Fibroblast of upper back skin (primary cell): ENCODE data around the gene NACA2.
"Not testable (repeated sequence)": the region's sequence is repeated elsewhere in the genome, so short reads cannot be mapped to it uniquely, and the experiment has no call there.

ENCODE experiments used
- DNase-seq: peaks from one replicate; pipeline ENCODE4 v3.0.0-alpha.2; 2013

Gene NACA2

GRCh38 chr17:61591018-61591417 lies at the start of gene NACA2:
TSS of gene NACA2 (minus strand) at chr17:61591219. CDS start at chr17:61591180, 39 bp downstream.
- no peak for DNase-seq

DNA sequence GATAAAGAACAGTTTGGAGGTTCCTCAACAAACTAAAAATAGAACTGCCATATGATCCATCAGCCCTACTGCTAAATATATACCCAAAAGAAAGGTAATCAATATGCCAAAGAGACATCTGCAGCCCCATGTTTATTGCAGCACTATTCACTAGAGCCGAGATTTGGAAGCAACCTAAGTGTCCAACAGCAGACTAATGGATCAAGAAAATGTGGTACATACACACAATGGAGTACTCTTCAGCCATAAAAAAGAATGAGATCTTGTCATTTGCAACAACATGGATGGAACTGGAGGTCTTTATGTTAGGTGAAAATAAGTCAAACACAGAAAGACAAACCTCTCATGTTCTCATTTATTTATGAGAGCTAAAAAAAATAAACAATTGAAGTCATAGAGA lies 48.8 kb upstream of the NACA2 start:
- DNase-seq: no peak

- no peak for DNase-seq
These were observed 47.1 kb upstream of the NACA2 start for GRCh38 chr17:61638087-61638486.

DNA sequence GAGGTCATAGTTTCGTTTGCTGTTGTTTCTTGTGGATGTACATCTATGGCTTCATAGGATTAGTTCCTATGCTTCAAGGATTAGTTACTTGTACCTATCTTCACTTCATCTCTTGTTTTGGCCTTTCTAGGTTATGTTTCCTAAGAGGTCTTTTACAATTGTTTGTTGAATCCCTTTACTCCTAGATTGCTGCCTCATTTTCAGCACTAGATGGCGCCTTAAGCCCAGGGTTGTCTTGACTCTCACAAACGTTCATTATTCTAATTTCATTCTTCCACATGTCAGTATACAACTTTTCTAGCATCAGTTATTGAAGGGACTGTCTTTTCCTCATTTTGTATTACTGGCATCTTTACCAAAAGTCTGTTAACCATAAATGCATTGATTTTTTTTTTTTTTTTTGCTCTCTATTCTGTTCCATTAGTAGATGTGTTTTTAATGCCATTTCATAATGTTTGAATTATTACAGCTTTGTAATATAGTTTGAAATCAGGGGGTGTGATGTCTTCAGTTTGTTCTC lies 45.0 kb upstream of the NACA2 start:
- peak; percentile 62 for DNase-seq

DNA sequence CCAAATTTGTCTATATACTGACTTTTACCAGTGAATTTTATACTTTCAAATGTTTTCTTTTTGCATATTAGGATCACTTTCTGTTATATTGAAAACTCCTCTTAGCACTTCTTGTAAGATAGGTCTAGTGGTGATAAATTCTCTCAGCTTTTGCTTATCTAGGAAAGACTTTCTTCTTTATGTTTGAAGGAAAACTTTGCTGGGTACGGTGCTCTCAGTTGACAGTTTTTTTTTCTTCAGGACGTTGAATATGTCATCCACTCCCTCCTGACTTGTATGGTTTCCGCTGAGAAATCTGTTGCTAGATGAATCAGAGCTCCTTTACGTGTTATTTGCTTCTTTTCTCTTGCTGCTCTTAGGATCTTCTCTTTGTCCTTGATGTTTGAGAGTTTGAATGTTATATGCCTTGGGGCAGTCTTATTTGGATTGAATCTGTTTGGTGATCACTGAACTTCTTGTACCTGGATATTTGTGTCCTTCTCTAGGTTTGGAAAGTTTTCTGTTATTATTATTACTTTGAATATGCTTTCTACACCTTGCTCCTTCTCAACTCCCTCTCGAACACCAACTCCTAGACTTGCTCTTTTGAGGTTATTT lies 44.0 kb upstream of the NACA2 start:
- no peak for DNase-seq

- DNase-seq: no peak
These were observed 43.1 kb upstream of the NACA2 start for GRCh38 chr17:61634011-61634539.

- DNase-seq: no peak
These were observed 41.8 kb upstream of the NACA2 start for GRCh38 chr17:61632826-61633225.

GRCh38 chr17:61631800-61632199 lies 40.8 kb upstream of the NACA2 start:
- no peak for DNase-seq

- DNase-seq: not testable (repeated sequence)
These were observed 37.1 kb upstream of the NACA2 start for GRCh38 chr17:61628158-61628557.

- no peak for DNase-seq
These were observed 36.6 kb upstream of the NACA2 start for GRCh38 chr17:61627658-61628057.

GRCh38 chr17:61627125-61627524 lies 36.1 kb upstream of the NACA2 start:
- no peak for DNase-seq

DNA sequence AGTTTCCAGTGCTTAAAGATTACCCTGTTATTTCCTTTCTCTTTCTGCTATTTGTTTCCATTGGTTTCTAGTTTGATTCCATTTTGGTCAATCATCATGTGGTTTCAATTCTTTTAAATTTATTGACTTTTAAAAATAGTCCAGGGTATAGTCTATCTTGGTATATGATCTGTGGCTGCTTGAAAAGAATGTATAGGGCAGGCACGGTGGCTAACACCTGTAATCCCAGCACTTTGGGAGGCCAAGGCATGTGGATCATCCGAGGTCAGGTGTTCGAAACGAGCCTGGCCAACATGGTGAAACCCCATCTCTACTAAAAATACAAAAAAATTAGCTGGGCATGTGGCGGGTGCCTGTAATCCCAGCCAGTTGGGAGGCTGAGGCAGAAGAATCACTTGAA lies 34.5 kb upstream of the NACA2 start:
- no peak for DNase-seq

- DNase-seq: no peak
These were observed 33.9 kb upstream of the NACA2 start for GRCh38 chr17:61624951-61625350.

GRCh38 chr17:61621317-61621716 lies 30.3 kb upstream of the NACA2 start:
- no peak for DNase-seq

GRCh38 chr17:61619953-61620352 lies 28.9 kb upstream of the NACA2 start:
- no peak for DNase-seq

DNA sequence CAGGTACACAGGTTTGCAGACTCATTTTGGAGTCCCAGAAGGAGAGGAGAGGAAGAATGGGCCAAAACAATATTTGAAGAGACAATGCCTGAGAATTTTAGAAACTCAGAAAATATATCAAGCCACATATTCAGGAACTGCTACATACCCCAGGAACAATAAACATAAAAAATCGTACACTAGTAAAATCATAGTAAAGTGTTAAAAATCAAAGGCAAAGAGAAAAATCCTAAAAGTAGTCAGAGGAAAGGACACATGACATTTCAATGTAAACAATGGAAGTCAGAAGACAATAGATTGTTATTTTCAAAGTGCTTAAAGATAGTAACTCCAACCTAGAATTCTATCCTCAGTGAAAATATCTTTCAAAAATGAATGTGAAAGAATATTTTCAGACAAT lies 28.5 kb upstream of the NACA2 start:
- DNase-seq: no peak

GRCh38 chr17:61618950-61619349 lies 27.9 kb upstream of the NACA2 start:
- peak; percentile 3 for DNase-seq

DNA sequence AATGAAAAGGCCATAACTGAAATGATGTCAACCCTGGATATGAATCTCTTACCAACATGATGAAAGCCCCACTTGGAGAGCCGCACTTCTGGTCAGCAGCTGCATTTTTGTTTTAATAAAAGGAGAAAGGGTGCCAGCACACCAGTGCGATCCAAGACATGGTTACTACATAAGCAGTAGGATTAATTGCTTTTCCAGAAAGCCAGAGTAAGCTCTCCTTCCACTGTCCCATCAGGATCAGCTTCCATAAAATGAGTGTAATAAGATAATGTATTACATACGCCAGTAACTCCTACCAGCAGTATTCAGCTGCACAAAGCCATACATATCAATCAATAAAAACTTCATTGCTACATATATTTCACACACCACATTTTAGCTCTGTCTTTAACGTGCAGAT lies 26.3 kb upstream of the NACA2 start:
- peak; percentile 32 for DNase-seq

GRCh38 chr17:61616783-61617182 lies 25.8 kb upstream of the NACA2 start:
- no peak for DNase-seq

- DNase-seq: no peak
These were observed 23.2 kb upstream of the NACA2 start for GRCh38 chr17:61614219-61614618.

- DNase-seq: no peak
These were observed 20.3 kb upstream of the NACA2 start for GRCh38 chr17:61611323-61611722.

DNA sequence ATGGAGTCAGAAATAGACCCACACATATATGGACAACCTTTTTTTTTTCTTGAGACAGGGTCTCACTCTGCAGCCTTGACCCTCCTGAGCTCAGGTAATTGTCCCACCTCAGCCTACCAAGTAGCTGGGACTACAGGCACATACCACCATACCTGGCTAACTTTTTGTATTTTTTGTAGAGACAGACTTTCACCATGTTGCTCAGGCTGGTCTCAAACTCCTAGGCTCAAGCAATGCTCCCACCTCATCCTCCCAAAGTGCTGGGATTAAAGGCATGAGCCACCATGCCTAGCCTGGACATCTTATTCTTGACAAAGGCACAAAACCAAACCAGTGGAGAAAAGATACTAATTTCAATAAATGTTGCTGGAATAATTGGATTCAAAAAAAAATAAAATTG lies 14.7 kb upstream of the NACA2 start:
- no peak for DNase-seq

DNA sequence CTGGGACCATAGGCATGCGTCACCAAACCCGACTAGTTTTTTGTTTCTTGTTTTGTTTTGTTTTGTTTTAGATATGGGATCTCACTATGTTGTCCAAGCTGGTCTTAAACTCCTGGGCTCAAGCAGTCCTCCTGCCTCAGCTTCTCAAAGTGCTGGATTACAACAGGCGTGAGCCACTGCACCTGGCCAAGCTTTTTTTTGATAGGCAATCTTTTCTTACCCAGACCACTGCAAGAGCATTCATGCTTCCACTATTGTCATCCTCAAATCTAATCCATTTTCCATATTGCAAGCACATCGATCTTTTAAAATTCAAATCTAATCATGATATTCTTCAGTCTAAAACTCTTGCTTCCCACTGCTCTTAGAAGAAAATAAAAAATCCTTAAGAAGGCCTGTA lies 10.3 kb upstream of the NACA2 start:
- no peak for DNase-seq

DNA sequence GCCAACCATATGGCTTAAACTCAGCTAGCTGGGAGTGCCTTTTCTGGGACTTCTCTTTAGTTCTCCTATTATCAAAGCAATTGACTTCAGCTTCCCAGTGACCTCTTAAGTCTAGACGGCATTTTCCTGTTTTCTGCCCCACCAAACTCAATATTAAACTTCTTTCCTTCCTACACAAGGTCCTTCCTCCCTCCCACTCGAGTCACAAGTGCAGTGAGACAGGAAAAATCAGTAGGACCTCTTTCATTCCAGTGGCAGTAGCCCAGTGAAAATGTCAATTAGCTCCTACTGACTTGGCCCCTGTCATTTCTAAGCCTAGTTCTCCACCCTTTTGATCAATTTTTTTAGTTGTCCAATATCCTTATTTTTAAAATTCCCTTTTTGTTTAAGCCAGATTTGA lies 9.6 kb upstream of the NACA2 start:
- DNase-seq: no peak

DNA sequence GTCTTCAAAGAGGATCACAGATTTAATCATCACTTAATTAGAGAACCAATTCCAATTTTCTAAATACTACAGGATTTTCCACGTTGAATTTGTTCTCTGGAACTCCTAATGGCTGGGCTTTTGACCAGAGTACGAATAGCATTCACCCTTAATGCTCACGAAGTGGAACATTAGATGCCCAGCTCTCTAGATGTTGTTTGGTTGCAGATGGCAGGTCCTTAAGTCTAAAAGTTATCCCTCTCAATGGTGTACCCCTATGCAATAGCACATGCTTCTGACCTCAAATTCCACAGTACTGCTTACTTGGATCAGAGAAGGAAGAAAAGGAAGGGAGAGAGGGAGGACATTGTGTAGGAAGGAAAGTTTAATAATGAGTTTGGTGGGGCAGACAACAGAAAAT lies 8.6 kb upstream of the NACA2 start:
- no peak for DNase-seq
